Glutamatergic neuron (in vitro differentiated cells): ENCODE measurements around the gene STBD1. TPM values are rescaled to one million over a fixed set of nuclear protein-coding genes. Genes with fewer than 3 reads are reported as not detected.

Experiments used
- DNase-seq: peaks from one replicate; pipeline ENCODE4 v3.0.0; 2022
- H3K27ac Mint-ChIP-seq: one replicate; pipeline ENCODE4 v1.8.0; 2020; ENCODE audit warnings: mild to moderate bottlenecking, mixed read lengths, inconsistent platforms; ENCODE audit not compliant: unreplicated experiment
- H3K27me3 Mint-ChIP-seq: one replicate; pipeline ENCODE4 v1.8.0; 2020; ENCODE audit warnings: mild to moderate bottlenecking, moderate library complexity, mixed read lengths, inconsistent platforms; ENCODE audit not compliant: unreplicated experiment
- H3K36me3 Mint-ChIP-seq: one replicate; pipeline ENCODE4 v1.8.0; 2020; ENCODE audit warnings: mild to moderate bottlenecking, mixed read lengths, inconsistent platforms; ENCODE audit not compliant: unreplicated experiment
- H3K4me1 Mint-ChIP-seq: one replicate; pipeline ENCODE4 v1.8.0; 2020; ENCODE audit warnings: mild to moderate bottlenecking, low read depth, mixed read lengths, inconsistent platforms; ENCODE audit not compliant: unreplicated experiment
- H3K4me3 Mint-ChIP-seq: one replicate; pipeline ENCODE4 v1.8.0; 2020; ENCODE audit warnings: mild to moderate bottlenecking, mixed read lengths, inconsistent platforms; ENCODE audit not compliant: unreplicated experiment
- H3K9me3 Mint-ChIP-seq: one replicate; pipeline ENCODE4 v1.8.0; 2020; ENCODE audit warnings: mild to moderate bottlenecking, moderate library complexity, mixed read lengths, inconsistent platforms; ENCODE audit not compliant: unreplicated experiment
- CTCF ChIP-seq: fragments of 200-600 bp; sonication (generic); IDR thresholded peaks from one replicate; pipeline ENCODE4 v1.5.0; 2021; ENCODE audit not compliant: partially characterized antibody, unreplicated experiment
- total RNA-seq: library from RNA; stranded (reverse); fragmentation: NEBNext Ultra II Directional; extraction: Animal tissue kit (Norgen Biotek cat#: 25700); gene quantifications from one replicate; pipeline ENCODE4 v1.2.1, GENCODE V29; 2021; ENCODE audit not compliant: unreplicated experiment

STBD1 gene
- total RNA-seq, 1 donor from 2014 or later = 15.9 TPM

DNA sequence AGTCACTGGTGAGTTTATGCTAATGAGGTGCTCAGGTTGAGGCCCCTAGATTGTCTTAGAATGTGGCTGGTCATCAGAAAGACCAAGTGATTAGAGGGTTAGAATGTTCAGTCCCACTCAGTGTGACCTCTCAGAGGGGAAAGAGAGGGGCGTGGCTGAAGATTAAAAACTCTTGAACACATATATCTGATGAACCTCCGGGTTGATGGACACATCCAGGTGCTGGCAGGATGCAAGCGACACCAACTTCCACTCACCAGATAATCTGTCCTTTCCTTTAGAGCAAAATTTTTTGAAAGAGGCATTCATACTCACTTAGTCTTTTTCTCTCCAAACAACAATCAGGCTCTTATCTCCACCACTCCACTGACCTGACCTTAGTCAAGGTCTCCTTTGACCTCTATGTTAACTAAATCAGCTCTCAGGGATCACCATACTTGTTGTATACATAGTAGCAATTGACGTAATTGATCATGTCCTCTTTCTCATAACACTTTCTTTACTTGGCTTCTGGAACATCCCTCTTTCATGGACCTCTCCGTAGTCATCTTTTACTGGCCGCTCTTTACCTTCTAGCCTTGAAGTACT, 40.8 kb upstream of the STBD1 start:
- Mint-ChIP-seq H3K4me1 (no peaks in the 10 kb centered on the region), H3K4me3 (no peak overlapping the region), H3K36me3 (no peaks in the 10 kb centered on the region), H3K9me3 (no peaks in the 10 kb centered on the region), H3K27ac (no peak overlapping the region), H3K27me3 (peaks cover 1% of the 10 kb centered on the region)
- DNase-seq = no peak
- TF ChIP-seq CTCF = no peak

- no peaks in the 10 kb centered on the region for H3K4me1 Mint-ChIP-seq
- DNase-seq = no peak
- H3K9me3 Mint-ChIP-seq = no peaks in the 10 kb centered on the region
- no peak for TF ChIP-seq CTCF
- H3K27me3 Mint-ChIP-seq = peaks cover 1% of the 10 kb centered on the region
- H3K36me3 Mint-ChIP-seq = no peaks in the 10 kb centered on the region
- no peak overlapping the region for H3K4me3 Mint-ChIP-seq
- no peak overlapping the region for H3K27ac Mint-ChIP-seq
Measured at GRCh38 chr4:76266627-76267026, 39.9 kb upstream of the STBD1 start.

DNA sequence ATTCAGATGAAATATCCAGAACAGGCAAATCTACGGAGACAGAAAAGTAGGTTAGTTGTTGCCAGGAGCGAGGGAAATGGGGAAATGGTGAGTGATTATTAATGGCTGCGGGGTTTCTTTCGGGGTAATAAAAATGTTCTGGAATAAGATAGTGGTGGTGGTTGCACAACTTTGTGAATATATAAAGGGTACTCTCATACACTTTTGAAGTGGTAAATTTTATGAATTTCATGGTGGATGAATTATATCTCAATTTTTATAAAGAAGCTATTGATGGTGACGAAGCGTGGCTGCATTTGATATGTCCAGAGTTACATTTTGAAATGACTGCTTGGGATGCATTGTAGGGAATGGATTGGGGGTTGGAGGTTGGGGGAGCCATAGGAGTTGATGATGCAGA, 38.7 kb upstream of the STBD1 start:
- Mint-ChIP-seq H3K4me3 (no peak overlapping the region), H3K27me3 (peaks cover 1% of the 10 kb centered on the region)
- TF ChIP-seq CTCF = no peak

DNA sequence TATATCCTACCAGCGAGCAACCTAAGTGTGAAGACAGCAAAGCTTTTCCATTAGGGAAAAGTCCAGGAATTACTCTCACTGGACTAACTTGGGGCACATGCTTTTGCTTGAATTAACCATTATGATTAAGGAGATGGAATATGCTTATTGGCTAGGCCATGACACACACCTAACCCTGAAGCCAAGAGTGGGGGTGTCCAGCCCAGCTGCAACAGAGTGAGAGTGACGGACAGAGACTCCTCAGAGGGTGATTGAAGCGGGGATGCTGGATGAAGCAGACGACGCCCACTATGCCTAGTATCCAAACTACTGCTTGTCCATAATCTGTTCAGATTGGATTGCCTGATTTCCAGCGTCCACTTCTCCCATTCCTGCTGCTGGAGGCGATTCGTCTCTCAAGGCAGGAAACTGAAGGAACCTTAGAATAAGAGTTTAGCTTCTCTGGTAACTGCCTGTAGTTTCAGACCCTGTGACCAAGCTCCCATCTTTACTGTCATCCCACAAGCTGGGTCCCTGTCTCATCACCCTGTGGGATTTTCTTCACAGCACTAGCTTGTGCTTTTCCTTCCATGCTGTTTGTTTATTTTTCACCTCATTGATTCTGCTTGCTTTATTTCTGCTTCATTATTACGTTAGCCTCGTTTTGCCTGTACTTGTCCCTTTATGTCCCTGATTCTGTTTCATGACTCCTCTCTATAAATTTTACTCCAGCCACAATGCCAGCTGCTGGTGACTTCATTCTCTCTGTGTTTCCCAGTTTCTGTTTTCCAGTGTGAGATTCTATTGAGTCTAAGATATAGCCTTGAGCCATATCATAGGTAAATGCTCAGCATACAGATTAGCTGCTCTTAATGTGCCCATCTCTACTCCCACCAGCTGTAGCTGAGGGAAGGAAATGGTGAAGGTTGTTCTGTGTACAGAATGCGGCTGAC, 36.0 kb upstream of the STBD1 start:
- H3K9me3 Mint-ChIP-seq = no peaks in the 10 kb centered on the region
- DNase-seq = no peak
- H3K36me3 Mint-ChIP-seq = no peaks in the 10 kb centered on the region
- H3K4me3 Mint-ChIP-seq = no peak overlapping the region
- TF ChIP-seq CTCF = no peak
- H3K27ac Mint-ChIP-seq = no peak overlapping the region
- H3K4me1 Mint-ChIP-seq = no peaks in the 10 kb centered on the region
- H3K27me3 Mint-ChIP-seq = no peaks in the 10 kb centered on the region

More for the DNA sequence above, 38.7 kb upstream of the STBD1 start:
- Mint-ChIP-seq H3K4me1 (no peaks in the 10 kb centered on the region), H3K27ac (no peak overlapping the region), H3K36me3 (no peaks in the 10 kb centered on the region), H3K9me3 (no peaks in the 10 kb centered on the region)
- DNase-seq = no peak

GRCh38 chr4:76271248-76271647, 35.3 kb upstream of the STBD1 start:
- Mint-ChIP-seq H3K9me3 (peaks cover 2% of the 10 kb centered on the region), H3K4me1 (no peaks in the 10 kb centered on the region), H3K36me3 (no peaks in the 10 kb centered on the region), H3K27ac (no peak overlapping the region), H3K4me3 (no peak overlapping the region), H3K27me3 (no peaks in the 10 kb centered on the region)
- DNase-seq = no peak
- TF ChIP-seq CTCF = no peak
